ENCODE data around the gene QPCTL. TPM values are rescaled to one million over a fixed set of nuclear protein-coding genes. Genes with fewer than 3 reads are reported as not detected.

The QPCTL gene
- total and polyA plus RNA-seq, 2 of the 13 experiments (the other 11 are each of a cell fraction or from before 2014, with no cell fraction given): 16.0 to 19.1 TPM

- TF ChIP-seq, protein P1, sequence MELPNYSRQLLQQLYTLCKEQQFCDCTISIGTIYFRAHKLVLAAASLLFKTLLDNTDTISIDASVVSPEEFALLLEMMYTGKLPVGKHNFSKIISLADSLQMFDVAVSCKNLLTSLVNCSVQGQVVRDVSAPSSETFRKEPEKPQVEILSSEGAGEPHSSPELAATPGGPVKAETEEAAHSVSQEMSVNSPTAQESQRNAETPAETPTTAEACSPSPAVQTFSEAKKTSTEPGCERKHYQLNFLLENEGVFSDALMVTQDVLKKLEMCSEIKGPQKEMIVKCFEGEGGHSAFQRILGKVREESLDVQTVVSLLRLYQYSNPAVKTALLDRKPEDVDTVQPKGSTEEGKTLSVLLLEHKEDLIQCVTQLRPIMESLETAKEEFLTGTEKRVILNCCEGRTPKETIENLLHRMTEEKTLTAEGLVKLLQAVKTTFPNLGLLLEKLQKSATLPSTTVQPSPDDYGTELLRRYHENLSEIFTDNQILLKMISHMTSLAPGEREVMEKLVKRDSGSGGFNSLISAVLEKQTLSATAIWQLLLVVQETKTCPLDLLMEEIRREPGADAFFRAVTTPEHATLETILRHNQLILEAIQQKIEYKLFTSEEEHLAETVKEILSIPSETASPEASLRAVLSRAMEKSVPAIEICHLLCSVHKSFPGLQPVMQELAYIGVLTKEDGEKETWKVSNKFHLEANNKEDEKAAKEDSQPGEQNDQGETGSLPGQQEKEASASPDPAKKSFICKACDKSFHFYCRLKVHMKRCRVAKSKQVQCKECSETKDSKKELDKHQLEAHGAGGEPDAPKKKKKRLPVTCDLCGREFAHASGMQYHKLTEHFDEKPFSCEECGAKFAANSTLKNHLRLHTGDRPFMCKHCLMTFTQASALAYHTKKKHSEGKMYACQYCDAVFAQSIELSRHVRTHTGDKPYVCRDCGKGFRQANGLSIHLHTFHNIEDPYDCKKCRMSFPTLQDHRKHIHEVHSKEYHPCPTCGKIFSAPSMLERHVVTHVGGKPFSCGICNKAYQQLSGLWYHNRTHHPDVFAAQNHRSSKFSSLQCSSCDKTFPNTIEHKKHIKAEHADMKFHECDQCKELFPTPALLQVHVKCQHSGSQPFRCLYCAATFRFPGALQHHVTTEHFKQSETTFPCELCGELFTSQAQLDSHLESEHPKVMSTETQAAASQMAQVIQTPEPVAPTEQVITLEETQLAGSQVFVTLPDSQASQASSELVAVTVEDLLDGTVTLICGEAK (IDR thresholded peaks at IDR 0.05): no peak
- TF ChIP-seq, protein P1 (CRISPR knock-in tag; IDR thresholded peaks at IDR 0.05): no peak; the same call in 1 of the 2 replicates
- TF ChIP-seq ZNF776 (CRISPR knock-in tag; IDR thresholded peaks at IDR 0.05): no peak
- TF ChIP-seq NFIC (IDR thresholded peaks at IDR 0.05; ENCODE audit: low read length): no peak
- TF ChIP-seq CEBPB (IDR thresholded peaks at IDR 0.05; ENCODE audit: borderline replicate concordance, low read depth, low read length): no peak
- TF ChIP-seq ZNF564 (CRISPR knock-in tag; IDR thresholded peaks at IDR 0.05): no peak
- TF ChIP-seq RORA (CRISPR knock-in tag; IDR thresholded peaks at IDR 0.05): no peak
- TF ChIP-seq CCAR2 (optimal IDR thresholded peaks at IDR 0.05; ENCODE audit: low read depth, low read length): no peak
- TF ChIP-seq, protein P2, sequence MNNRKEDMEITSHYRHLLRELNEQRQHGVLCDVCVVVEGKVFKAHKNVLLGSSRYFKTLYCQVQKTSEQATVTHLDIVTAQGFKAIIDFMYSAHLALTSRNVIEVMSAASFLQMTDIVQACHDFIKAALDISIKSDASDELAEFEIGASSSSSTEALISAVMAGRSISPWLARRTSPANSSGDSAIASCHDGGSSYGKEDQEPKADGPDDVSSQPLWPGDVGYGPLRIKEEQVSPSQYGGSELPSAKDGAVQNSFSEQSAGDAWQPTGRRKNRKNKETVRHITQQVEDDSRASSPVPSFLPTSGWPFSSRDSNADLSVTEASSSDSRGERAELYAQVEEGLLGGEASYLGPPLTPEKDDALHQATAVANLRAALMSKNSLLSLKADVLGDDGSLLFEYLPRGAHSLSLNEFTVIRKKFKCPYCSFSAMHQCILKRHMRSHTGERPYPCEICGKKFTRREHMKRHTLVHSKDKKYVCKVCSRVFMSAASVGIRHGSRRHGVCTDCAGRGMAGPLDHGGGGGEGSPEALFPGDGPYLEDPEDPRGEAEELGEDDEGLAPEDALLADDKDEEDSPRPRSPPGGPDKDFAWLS (CRISPR knock-in tag; IDR thresholded peaks at IDR 0.05; ENCODE audit: borderline replicate concordance): no peak
- TF ChIP-seq ATF4 (CRISPR knock-in tag; IDR thresholded peaks at IDR 0.05): no peak
- no peak for TF ChIP-seq ZNF280D (CRISPR knock-in tag; IDR thresholded peaks at IDR 0.05)
- TF ChIP-seq ZNF577 (CRISPR knock-in tag; IDR thresholded peaks at IDR 0.05; ENCODE audit: borderline replicate concordance, low read depth): no peak
- no peak for TF ChIP-seq SMARCE1 (IDR thresholded peaks at IDR 0.05; ENCODE audit: borderline replicate concordance)
These were observed 49.2 kb upstream of the QPCTL start (continued) for GRCh38 chr19:45643024-45643926.
